HepG2 (cell line): ENCODE measurements around the gene RBM28.

Source experiments
- EHMT2 ChIP-seq: fragments of 200-600 bp; sonication (generic); IDR thresholded peaks from 2 replicates; pipeline ENCODE4 v1.7.0; 2017; ENCODE audit warnings: antibody characterized with exemption, low read depth, low read length, borderline replicate concordance
- FOXK2 ChIP-seq: fragments of 450-650 bp; IDR thresholded peaks from 2 replicates; pipeline ENCODE4 v1.6.1; 2016
- HNRNPL ChIP-seq: fragments of 200-400 bp; formaldehyde crosslinking; IDR thresholded peaks from 2 replicates; pipeline ENCODE4 v1.6.1; 2017; ENCODE audit warnings: mild to moderate bottlenecking, low read depth, low read length
- NR0B2 ChIP-seq: sonication (generic); formaldehyde crosslinking; IDR thresholded peaks from 2 replicates; pipeline ENCODE4 v1.4.0; 2020; ENCODE audit warnings: mild to moderate bottlenecking, missing genetic modification reagents
- PBX3 ChIP-seq: sonication (generic); formaldehyde crosslinking; IDR thresholded peaks from 2 replicates; pipeline ENCODE4 v1.8.1; 2023; ENCODE audit warnings: missing genetic modification reagents, inconsistent platforms, borderline replicate concordance
- POLR2A ChIP-seq, 2 experiments: IDR thresholded peaks; 2 replicates each; pipeline ENCODE4 v1.6.1; 2011; ENCODE audit warnings: low read depth in 2 of 2, low read length in 2 of 2, mild to moderate bottlenecking in 1 of 2, moderate library complexity in 1 of 2; ENCODE audit not compliant: insufficient read depth in 1 of 2
- TAF1 ChIP-seq: sonication (generic); formaldehyde crosslinking; IDR thresholded peaks from 2 replicates; pipeline ENCODE4 v1.4.0; 2020; ENCODE audit warnings: missing genetic modification reagents
- TF ChIP-seq, protein P1 (sequence below): sonication (generic); formaldehyde crosslinking; IDR thresholded peaks from 2 replicates; pipeline ENCODE4 v1.9.0; 2021; ENCODE audit warnings: mild to moderate bottlenecking, missing genetic modification reagents

DNA sequence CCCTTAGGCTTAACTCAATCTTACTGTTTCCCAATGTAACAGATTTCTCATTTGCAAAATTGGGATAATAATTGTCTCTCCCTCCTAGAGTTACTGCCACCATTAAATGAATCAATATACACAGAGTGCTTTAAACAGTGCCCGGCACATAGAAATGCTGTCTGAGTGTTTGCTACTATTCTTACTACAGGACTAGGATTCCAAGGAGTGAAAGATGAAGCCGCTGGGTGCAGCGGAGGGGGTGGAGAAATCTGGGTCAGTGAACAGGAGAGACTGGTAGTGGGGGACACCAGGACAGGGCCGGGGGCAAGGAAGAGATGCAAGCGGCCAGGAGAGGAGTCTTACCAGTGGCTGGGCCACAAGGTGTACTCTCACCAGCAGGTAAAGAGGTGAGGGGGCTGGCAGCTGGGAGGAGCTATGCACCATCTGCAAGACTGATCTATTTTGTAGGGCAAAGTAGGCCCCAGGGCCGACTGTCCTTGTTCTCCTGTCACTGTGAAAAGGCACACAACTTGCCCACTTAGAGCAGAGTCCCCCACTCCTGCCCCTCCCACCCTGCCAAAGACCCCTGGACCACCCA is 36.3 kb upstream of the RBM28 start:
- no peak for TF ChIP-seq TAF1 (CRISPR knock-in tag)
- TF ChIP-seq, protein P1, sequence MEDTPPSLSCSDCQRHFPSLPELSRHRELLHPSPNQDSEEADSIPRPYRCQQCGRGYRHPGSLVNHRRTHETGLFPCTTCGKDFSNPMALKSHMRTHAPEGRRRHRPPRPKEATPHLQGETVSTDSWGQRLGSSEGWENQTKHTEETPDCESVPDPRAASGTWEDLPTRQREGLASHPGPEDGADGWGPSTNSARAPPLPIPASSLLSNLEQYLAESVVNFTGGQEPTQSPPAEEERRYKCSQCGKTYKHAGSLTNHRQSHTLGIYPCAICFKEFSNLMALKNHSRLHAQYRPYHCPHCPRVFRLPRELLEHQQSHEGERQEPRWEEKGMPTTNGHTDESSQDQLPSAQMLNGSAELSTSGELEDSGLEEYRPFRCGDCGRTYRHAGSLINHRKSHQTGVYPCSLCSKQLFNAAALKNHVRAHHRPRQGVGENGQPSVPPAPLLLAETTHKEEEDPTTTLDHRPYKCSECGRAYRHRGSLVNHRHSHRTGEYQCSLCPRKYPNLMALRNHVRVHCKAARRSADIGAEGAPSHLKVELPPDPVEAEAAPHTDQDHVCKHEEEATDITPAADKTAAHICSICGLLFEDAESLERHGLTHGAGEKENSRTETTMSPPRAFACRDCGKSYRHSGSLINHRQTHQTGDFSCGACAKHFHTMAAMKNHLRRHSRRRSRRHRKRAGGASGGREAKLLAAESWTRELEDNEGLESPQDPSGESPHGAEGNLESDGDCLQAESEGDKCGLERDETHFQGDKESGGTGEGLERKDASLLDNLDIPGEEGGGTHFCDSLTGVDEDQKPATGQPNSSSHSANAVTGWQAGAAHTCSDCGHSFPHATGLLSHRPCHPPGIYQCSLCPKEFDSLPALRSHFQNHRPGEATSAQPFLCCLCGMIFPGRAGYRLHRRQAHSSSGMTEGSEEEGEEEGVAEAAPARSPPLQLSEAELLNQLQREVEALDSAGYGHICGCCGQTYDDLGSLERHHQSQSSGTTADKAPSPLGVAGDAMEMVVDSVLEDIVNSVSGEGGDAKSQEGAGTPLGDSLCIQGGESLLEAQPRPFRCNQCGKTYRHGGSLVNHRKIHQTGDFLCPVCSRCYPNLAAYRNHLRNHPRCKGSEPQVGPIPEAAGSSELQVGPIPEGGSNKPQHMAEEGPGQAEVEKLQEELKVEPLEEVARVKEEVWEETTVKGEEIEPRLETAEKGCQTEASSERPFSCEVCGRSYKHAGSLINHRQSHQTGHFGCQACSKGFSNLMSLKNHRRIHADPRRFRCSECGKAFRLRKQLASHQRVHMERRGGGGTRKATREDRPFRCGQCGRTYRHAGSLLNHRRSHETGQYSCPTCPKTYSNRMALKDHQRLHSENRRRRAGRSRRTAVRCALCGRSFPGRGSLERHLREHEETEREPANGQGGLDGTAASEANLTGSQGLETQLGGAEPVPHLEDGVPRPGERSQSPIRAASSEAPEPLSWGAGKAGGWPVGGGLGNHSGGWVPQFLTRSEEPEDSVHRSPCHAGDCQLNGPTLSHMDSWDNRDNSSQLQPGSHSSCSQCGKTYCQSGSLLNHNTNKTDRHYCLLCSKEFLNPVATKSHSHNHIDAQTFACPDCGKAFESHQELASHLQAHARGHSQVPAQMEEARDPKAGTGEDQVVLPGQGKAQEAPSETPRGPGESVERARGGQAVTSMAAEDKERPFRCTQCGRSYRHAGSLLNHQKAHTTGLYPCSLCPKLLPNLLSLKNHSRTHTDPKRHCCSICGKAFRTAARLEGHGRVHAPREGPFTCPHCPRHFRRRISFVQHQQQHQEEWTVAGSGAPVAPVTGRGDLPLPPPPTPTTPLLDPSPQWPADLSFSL (CRISPR knock-in tag), result no peak
- TF ChIP-seq EHMT2, result no peak
- no peak for TF ChIP-seq POLR2A (IDR thresholded peaks at IDR 0.05; ENCODE audit: insufficient read depth in 1 of 2, low read depth in 2 of 2, low read length in 2 of 2)
- no peak for TF ChIP-seq PBX3 (CRISPR knock-in tag)
- TF ChIP-seq HNRNPL, result no peak
- TF ChIP-seq NR0B2 (CRISPR knock-in tag), result no peak
- no peak for TF ChIP-seq FOXK2
